Kidney (tissue), 22 donors: Measurements from ENCODE around the gene CAAP1. TPM values are rescaled to one million over a fixed set of nuclear protein-coding genes. Genes with fewer than 3 reads are reported as not detected.

ENCODE experiments used
- DNase-seq, 5 donors: peaks; one replicate each; pipeline ENCODE4 v3.0.0-alpha.2; 2013 to 2020
- FAIRE-seq: peaks from 2 replicates; lab custom pipeline; 2012; peaks lifted over from hg19 to GRCh38; lab: Jason Lieb, UNC
- H3K27ac ChIP-seq, 2 donors: one replicate each; pipeline ENCODE4 v1.7.0; 2013; ENCODE audit warnings: low read depth in 2 of 2, low read length in 2 of 2, inconsistent platforms in 1 of 2
- H3K27me3 ChIP-seq: one replicate; pipeline ENCODE4 v1.7.1; 2013; ENCODE audit warnings: low read length, inconsistent platforms; ENCODE audit not compliant: control insufficient read depth, insufficient read depth
- H3K36me3 ChIP-seq, 3 donors: one replicate each; pipeline versions ENCODE4 v1.7.0 to v1.7.1; 2013; ENCODE audit warnings: low read length in 3 of 3, control low read depth in 1 of 3, inconsistent platforms in 1 of 3; ENCODE audit not compliant: insufficient read depth in 3 of 3, control insufficient read depth in 2 of 3
- H3K4me1 ChIP-seq, 3 donors: one replicate each; pipeline versions ENCODE4 v1.7.0 to v1.7.1; 2013; ENCODE audit warnings: low read length in 3 of 3, inconsistent platforms in 1 of 3, low read depth in 1 of 3; ENCODE audit not compliant: control insufficient read depth in 2 of 3, insufficient read depth in 2 of 3
- H3K4me3 ChIP-seq, 3 donors: one replicate each; pipeline versions ENCODE4 v1.7.0 to v1.8.1; 2013; ENCODE audit warnings: low read length in 3 of 3, control low read depth in 1 of 3, inconsistent platforms in 1 of 3
- H3K9ac ChIP-seq, 3 donors: one replicate each; pipeline versions ENCODE4 v1.7.0 to v1.7.1; 2013; ENCODE audit warnings: low read length in 3 of 3, control low read depth in 1 of 3, inconsistent platforms in 1 of 3
- H3K9me3 ChIP-seq, 3 donors: one replicate each; pipeline versions ENCODE4 v1.7.0 to v1.7.1; 2013; ENCODE audit warnings: low read length in 3 of 3, control low read depth in 1 of 3, inconsistent platforms in 1 of 3; ENCODE audit not compliant: control insufficient read depth in 2 of 3, insufficient read depth in 1 of 3
- CTCF ChIP-seq: IDR thresholded peaks from 3 replicates; pipeline ENCODE4 v1.5.1; 2012; ENCODE audit warnings: mild to moderate bottlenecking, moderate library complexity, borderline replicate concordance; ENCODE audit not compliant: insufficient read depth; ENCODE audit errors: extremely low read depth
- intact Hi-C: fragments of 100-400 bp; cut with DNase I; formaldehyde crosslinking; loops from one replicate; pipeline ENCODE4 v1.11.1; 2022
- long read RNA-seq, 10 donors: library from polyadenylated mRNA in 1 of 10; unstranded in 1 of 10; transcript quantifications; one replicate each; pipeline ENCODE4 v2.0.0 and lab custom pipeline, GENCODE V29; 2021 to 2026
- polyA plus RNA-seq: library from polyadenylated mRNA; stranded (reverse); fragments of 350-450 nt; fragmentation: Illumina TruSeq; extraction: RNeasy Lipid Tissue Mini Kit (QIAGEN cat#74804); gene quantifications from one replicate; pipeline ENCODE4 v1.2.3, GENCODE V29; 2014; ENCODE audit warnings: low read depth, low replicate concordance; ENCODE audit not compliant: insufficient read depth
- total RNA-seq: library from RNA; stranded (reverse); fragmentation: NEBNext Ultra II Directional; extraction: Animal tissue kit (Norgen Biotek cat#: 25700); gene quantifications from one replicate; pipeline ENCODE4 v1.2.1, GENCODE V29; 2021
- donor health status: control.
- donor health status: control.
- donor health status: control.
- donor health status: control.
- donor health status: control.
- donor health status: DM: yes; HTN: yes; CAD: no.
- donor health status: Normal renal cell carcinoma (clear cell type).

The CAAP1 gene, protein sequence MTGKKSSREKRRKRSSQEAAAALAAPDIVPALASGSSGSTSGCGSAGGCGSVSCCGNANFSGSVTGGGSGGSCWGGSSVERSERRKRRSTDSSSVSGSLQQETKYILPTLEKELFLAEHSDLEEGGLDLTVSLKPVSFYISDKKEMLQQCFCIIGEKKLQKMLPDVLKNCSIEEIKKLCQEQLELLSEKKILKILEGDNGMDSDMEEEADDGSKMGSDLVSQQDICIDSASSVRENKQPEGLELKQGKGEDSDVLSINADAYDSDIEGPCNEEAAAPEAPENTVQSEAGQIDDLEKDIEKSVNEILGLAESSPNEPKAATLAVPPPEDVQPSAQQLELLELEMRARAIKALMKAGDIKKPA
- total RNA-seq (23.6 TPM), polyA plus RNA-seq (15.2 TPM)
- long read RNA-seq, donor 1, partial matches to known transcripts = 0 of 4 reads
- long read RNA-seq, donor 1, other reads (novel, unspliced or antisense) = 0 of 4 reads
- long read RNA-seq, donor 2, transcript CAAP1-201 (6 exons, 2,791 nt) = major isoform, 7 of 10 reads
- long read RNA-seq, donor 2, partial matches to known transcripts = 0 of 10 reads
- long read RNA-seq, donor 2, other reads (novel, unspliced or antisense) = 0 of 10 reads
- long read RNA-seq, donor 3, partial matches to known transcripts = 0 of 3 reads
- long read RNA-seq, donor 3, other reads (novel, unspliced or antisense) = 0 of 3 reads
- long read RNA-seq, donor 4, transcript CAAP1-201 (6 exons, 2,791 nt) = major isoform, 5 of 5 reads
- long read RNA-seq, donor 4, partial matches to known transcripts = 0 of 5 reads
- long read RNA-seq, donor 4, other reads (novel, unspliced or antisense) = 0 of 5 reads
- long read RNA-seq, donor 5, partial matches to known transcripts = 0 of 1 reads
- long read RNA-seq, donor 5, other reads (novel, unspliced or antisense) = 0 of 1 reads
- long read RNA-seq, donor 6, transcript CAAP1-201 (6 exons, 2,791 nt) = major isoform, 10 of 12 reads
- long read RNA-seq, donor 6, partial matches to known transcripts = 0 of 12 reads
- long read RNA-seq, donor 6, other reads (novel, unspliced or antisense) = 0 of 12 reads
- long read RNA-seq, donor 7, transcript CAAP1-201 (6 exons, 2,791 nt) = major isoform, 17 of 24 reads
- long read RNA-seq, donor 7, partial matches to known transcripts = 0 of 24 reads
- long read RNA-seq, donor 7, other reads (novel, unspliced or antisense) = 3 of 24 reads
- long read RNA-seq, donor 8, partial matches to known transcripts = 0 of 6 reads
- long read RNA-seq, donor 8, other reads (novel, unspliced or antisense) = 0 of 6 reads
- long read RNA-seq, donor 9, partial matches to known transcripts = 0 of 3 reads
- long read RNA-seq, donor 9, other reads (novel, unspliced or antisense) = 0 of 3 reads
- long read RNA-seq, donor 10, transcript CAAP1-201 (6 exons, 2,791 nt) = major isoform, 7 of 8 reads
- long read RNA-seq, donor 10, partial matches to known transcripts = 0 of 8 reads
- long read RNA-seq, donor 10, other reads (novel, unspliced or antisense) = 0 of 8 reads

- intact Hi-C loops = no loop called here
- Histone ChIP-seq H3K9ac (peak within 1 kb of the TSS; percentile 64 to 97 (median 88)), H3K27me3 (no peaks in the 10 kb centered on the region), H3K27ac (peak within 1 kb of the TSS; percentile 97 to 98), H3K36me3 (no peaks in the 10 kb centered on the region), H3K4me3 (peak within 1 kb of the TSS; percentile 92 to 96 (median 93)), H3K4me1 (peaks cover 0 to 9% (median 3%) of the 10 kb centered on the region in 3 donors), H3K9me3 (peaks cover 0 to 6% (median 0%) of the 10 kb centered on the region in 3 donors)
- FAIRE-seq (no peak), DNase-seq (peak; percentile 95 to 98 (median 98))
- TF ChIP-seq CTCF = peak; percentile 34
Measured at GRCh38 chr9:26892251-26893029, at the start of gene CAAP1. CAAP1 (minus strand) TSS chr9:26892802; CDS start chr9:26892715, 87 bp downstream.

GRCh38 chr9:26940779-26941178, 48.2 kb upstream of the CAAP1 start:
- Histone ChIP-seq H3K9me3 (peaks cover 0 to 5% (median 0%) of the 10 kb centered on the region in 3 donors), H3K4me1 (peaks cover 0 to 3% (median 0%) of the 10 kb centered on the region in 3 donors), H3K27ac (no peak overlapping the region), H3K9ac (no peak overlapping the region), H3K36me3 (no peaks in the 10 kb centered on the region), H3K27me3 (no peaks in the 10 kb centered on the region), H3K4me3 (no peak overlapping the region)
- DNase-seq (no peak), FAIRE-seq (no peak)
- TF ChIP-seq CTCF = no peak
- intact Hi-C loops = no loop called here
